ENCODE data around the gene GYS2. TPM values are rescaled to one million over a fixed set of nuclear protein-coding genes. Genes with fewer than 3 reads are reported as not detected.
"Not testable (repeated sequence)": the region's sequence is repeated elsewhere in the genome, so short reads cannot be mapped to it uniquely, and the experiment has no call there.

The GYS2 gene
- total RNA-seq, 4 donors from 2014 or later, result 0.22 to 0.39 TPM; not detected in 2

- DNase-seq (ENCODE audit: low spot score in 2 of 2), result no peak
These were observed 6.0 kb downstream of the GYS2 start for GRCh38 chr12:21598651-21599050.

DNA sequence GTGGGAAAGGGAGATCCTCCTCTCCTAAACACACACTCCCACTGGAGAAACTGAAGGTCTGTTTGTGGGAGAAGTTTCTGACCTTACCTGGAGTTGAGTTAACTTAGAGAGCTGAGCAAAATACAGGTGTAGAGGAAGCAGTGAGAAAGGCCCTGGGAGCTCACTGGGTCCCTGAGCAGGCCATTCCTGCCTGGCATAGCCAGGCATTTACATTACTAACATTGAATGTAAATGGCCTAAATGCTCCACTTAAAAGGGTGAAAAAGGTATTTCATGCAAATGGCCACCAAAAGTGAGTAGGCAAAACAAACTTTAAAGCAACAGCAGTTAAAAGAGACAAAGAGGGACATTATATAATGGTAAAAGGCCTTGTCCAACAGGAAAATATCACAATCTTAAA, 9.3 kb downstream of the GYS2 start:
- not testable (repeated sequence) for H3K4me1 ChIP-seq; H3K27ac ChIP-seq; H3K27me3 ChIP-seq; H3K9me3 ChIP-seq; H3K36me3 ChIP-seq; DNase-seq (ENCODE audit: low spot score in 2 of 2); H3K4me3 ChIP-seq

More at GRCh38 chr12:21598651-21599050, 6.0 kb downstream of the GYS2 start:
- Histone ChIP-seq H3K9me3 (no peaks in the 10 kb centered on the region), H3K27ac (no peak overlapping the region), H3K36me3 (no peaks in the 10 kb centered on the region), H3K4me3 (no peak overlapping the region), H3K4me1 (no peaks in the 10 kb centered on the region), H3K27me3 (no peaks in the 10 kb centered on the region)
- 86 to 88% methylated on average over 4 of the region's 4 CpGs for WGBS, 2 donors
- TF ChIP-seq EP300 (IDR thresholded peaks at IDR 0.05) (no peak), POLR2A (IDR thresholded peaks at IDR 0.05) (no peak)
- TF ChIP-seq, protein P1, sequence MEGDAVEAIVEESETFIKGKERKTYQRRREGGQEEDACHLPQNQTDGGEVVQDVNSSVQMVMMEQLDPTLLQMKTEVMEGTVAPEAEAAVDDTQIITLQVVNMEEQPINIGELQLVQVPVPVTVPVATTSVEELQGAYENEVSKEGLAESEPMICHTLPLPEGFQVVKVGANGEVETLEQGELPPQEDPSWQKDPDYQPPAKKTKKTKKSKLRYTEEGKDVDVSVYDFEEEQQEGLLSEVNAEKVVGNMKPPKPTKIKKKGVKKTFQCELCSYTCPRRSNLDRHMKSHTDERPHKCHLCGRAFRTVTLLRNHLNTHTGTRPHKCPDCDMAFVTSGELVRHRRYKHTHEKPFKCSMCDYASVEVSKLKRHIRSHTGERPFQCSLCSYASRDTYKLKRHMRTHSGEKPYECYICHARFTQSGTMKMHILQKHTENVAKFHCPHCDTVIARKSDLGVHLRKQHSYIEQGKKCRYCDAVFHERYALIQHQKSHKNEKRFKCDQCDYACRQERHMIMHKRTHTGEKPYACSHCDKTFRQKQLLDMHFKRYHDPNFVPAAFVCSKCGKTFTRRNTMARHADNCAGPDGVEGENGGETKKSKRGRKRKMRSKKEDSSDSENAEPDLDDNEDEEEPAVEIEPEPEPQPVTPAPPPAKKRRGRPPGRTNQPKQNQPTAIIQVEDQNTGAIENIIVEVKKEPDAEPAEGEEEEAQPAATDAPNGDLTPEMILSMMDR (IDR thresholded peaks at IDR 0.05), result no peak

GRCh38 chr12:21585485-21585884, 19.2 kb downstream of the GYS2 start:
- H3K4me1 ChIP-seq, result no peaks in the 10 kb centered on the region
- no peak overlapping the region for H3K27ac ChIP-seq
- 83% methylated on average over 3 of the region's 3 CpGs for WGBS, 2 donors
- no peak for DNase-seq (ENCODE audit: low spot score in 2 of 2)
- H3K4me3 ChIP-seq, result no peak overlapping the region
- TF ChIP-seq, protein P1 (IDR thresholded peaks at IDR 0.05), result no peak
- TF ChIP-seq POLR2A (IDR thresholded peaks at IDR 0.05) (no peak), EP300 (IDR thresholded peaks at IDR 0.05) (no peak)
- no peaks in the 10 kb centered on the region for H3K27me3 ChIP-seq
- no peaks in the 10 kb centered on the region for H3K36me3 ChIP-seq
- peaks cover 0 to 7% (median under 1%) of the 10 kb centered on the region in 4 donors for H3K9me3 ChIP-seq

DNA sequence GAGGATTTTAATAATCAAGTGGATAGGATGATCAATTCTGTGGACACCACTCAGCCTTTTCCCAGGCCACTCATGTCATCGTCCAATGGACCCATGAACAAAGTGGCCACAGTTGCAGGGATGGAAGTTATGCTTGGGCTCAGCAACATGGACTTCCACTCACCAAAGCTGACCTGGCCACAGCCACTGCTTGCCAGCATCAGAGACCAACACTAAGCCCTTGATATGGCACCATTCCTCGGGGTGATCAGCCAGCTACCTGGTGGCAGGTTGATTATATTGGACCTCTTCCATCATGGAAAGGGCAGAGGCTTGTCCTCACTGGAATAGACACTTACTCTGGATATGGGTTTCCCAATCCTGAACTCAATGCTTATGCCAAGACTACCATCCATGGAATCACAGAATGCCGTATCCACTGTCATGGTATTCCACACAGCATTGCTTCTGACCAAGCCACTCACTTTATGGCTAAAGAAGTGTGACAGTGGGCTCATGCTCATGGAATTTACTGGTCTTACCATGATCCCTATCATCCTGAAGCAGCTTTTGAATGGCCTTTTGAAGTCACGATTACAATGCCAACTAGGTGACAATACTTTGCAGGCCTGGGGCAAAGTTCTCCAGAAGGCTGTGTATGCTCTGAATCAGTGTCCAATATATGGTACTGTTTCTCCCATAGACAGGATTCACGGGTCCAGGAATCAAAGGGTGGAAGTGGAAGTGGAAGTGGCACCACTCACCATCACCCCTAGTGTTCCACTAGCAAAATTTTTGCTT, 20.1 kb downstream of the GYS2 start:
- H3K9me3 ChIP-seq, result not testable (repeated sequence)

GRCh38 chr12:21583587-21583986, 21.1 kb downstream of the GYS2 start:
- Histone ChIP-seq H3K4me1 (no peaks in the 10 kb centered on the region), H3K27me3 (no peaks in the 10 kb centered on the region), H3K36me3 (no peaks in the 10 kb centered on the region), H3K4me3 (no peak overlapping the region), H3K27ac (no peak overlapping the region), H3K9me3 (no peaks in the 10 kb centered on the region)
- no peak for DNase-seq (ENCODE audit: low spot score in 2 of 2)
- TF ChIP-seq, protein P1 (IDR thresholded peaks at IDR 0.05), result no peak
- TF ChIP-seq EP300 (IDR thresholded peaks at IDR 0.05), result no peak
- TF ChIP-seq POLR2A (IDR thresholded peaks at IDR 0.05), result no peak
- 82 to 89% methylated on average over 4 of the region's 4 CpGs for WGBS, 2 donors

More for the DNA sequence above, 20.1 kb downstream of the GYS2 start:
- H3K4me3 ChIP-seq; H3K27ac ChIP-seq; H3K36me3 ChIP-seq; H3K4me1 ChIP-seq; H3K27me3 ChIP-seq; DNase-seq (ENCODE audit: low spot score in 2 of 2): not testable (repeated sequence)
- WGBS, 2 donors, result 89 to 92% methylated on average over 5 of the region's 5 CpGs

GRCh38 chr12:21580748-21581516, 23.7 kb downstream of the GYS2 start:
- WGBS, 2 donors, result 78 to 83% methylated on average over 4 of the region's 4 CpGs
- H3K36me3 ChIP-seq, result no peaks in the 10 kb centered on the region
- H3K9me3 ChIP-seq, result no peaks in the 10 kb centered on the region
- H3K4me1 ChIP-seq, result no peaks in the 10 kb centered on the region
- H3K27ac ChIP-seq, result no peak overlapping the region
- TF ChIP-seq EP300 (IDR thresholded peaks at IDR 0.05) (no peak), POLR2A (IDR thresholded peaks at IDR 0.05) (no peak)
- TF ChIP-seq, protein P1 (IDR thresholded peaks at IDR 0.05), result no peak
- no peaks in the 10 kb centered on the region for H3K27me3 ChIP-seq
- H3K4me3 ChIP-seq, result no peak overlapping the region
- DNase-seq (ENCODE audit: low spot score in 2 of 2), result no peak

All from tibial nerve (tissue), 4 donors.